K562 (cell line): ENCODE data around the gene SNUPN. TPM values are rescaled to one million over a fixed set of nuclear protein-coding genes. Genes with fewer than 3 reads are reported as not detected.
A peak's percentile ranks its signal among the peaks of the same experiment; 100 is the strongest.

Experiments used
- ATAC-seq: fragments of 200-7000 bp; cut with Tn5 transposase; 3 replicates; pipeline ENCODE4 v1.9.1; 2020; ENCODE audit warnings: moderate library complexity
- BruUV-seq: library from RNA; stranded (reverse); fragments of 400-500 nt; replicated peaks from 2 replicates; lab custom pipeline; 2021; lab: Mats Ljungman, UMichigan
- CTCF ChIA-PET: fragments of 300-600 bp; formaldehyde crosslinking; extraction: SDS; loops from one replicate; lab custom pipeline; 2021; ENCODE audit warnings: low intra/inter-chr PET ratio; lab: Yijun Ruan, JAX
- POLR2A ChIA-PET: fragments of 300-600, 350-650 bp; sonication (Branson Sonifier 250); formaldehyde crosslinking; extraction: SDS; loops from one replicate; lab custom pipeline; 2021; ENCODE audit warnings: antibody characterized with exemption, inconsistent platforms; lab: Yijun Ruan, JAX
- DNase-seq, 4 experiments: peaks; one replicate each; pipeline versions ENCODE4 v3.0.0 to v3.0.0-alpha.2; 2011 to 2018; ENCODE audit warnings: low spot score in 3 of 4, mixed read lengths in 3 of 4; ENCODE audit errors: extremely low read depth in 1 of 4
- FAIRE-seq: peaks from 2 replicates; lab custom pipeline; 2011; peaks lifted over from hg19 to GRCh38; lab: Jason Lieb, UNC
- H2AFZ ChIP-seq: 2 replicates; pipeline ENCODE4 v1.6.0; 2011; ENCODE audit warnings: low read depth, low read length, control low read depth, inconsistent platforms
- H3K27ac ChIP-seq: fragments of 200-600 bp; 3 replicates; pipeline ENCODE4 v1.8.0; 2011; ENCODE audit warnings: low read depth, mild to moderate bottlenecking, control low read depth, inconsistent platforms, low read length, moderate library complexity, mixed read lengths; ENCODE audit errors: extremely low read depth
- H3K27me3 ChIP-seq, 2 experiments: fragments of 300-600 bp in 1 of 2; 2 replicates in 1 of 2; 3 replicates in 1 of 2; pipeline versions ENCODE4 v1.6.0 to v1.8.0; 2011; ENCODE audit warnings: inconsistent platforms in 2 of 2, low read length in 2 of 2, mild to moderate bottlenecking in 1 of 2, mixed read lengths in 1 of 2, moderate library complexity in 1 of 2; ENCODE audit not compliant: control insufficient read depth in 2 of 2, insufficient read depth in 2 of 2
- H3K36me3 ChIP-seq: fragments of 300-600 bp; 3 replicates; pipeline ENCODE4 v1.8.0; 2011; ENCODE audit warnings: mild to moderate bottlenecking, low read length, inconsistent platforms; ENCODE audit not compliant: control insufficient read depth, insufficient read depth
- H3K4me1 ChIP-seq, 2 experiments: fragments of 200-600 bp in 1 of 2; replicated peaks in 1 of 2; 2 replicates in 1 of 2; 3 replicates in 1 of 2; pipeline versions ENCODE4 v1.5.1 to v1.8.0; 2011; ENCODE audit warnings: inconsistent platforms in 2 of 2, low read length in 2 of 2, mild to moderate bottlenecking in 1 of 2, mixed read lengths in 1 of 2, moderate library complexity in 1 of 2; ENCODE audit not compliant: control insufficient read depth in 2 of 2, insufficient read depth in 2 of 2
- H3K4me2 ChIP-seq: 2 replicates; pipeline ENCODE4 v1.6.1; 2011; ENCODE audit warnings: low read length, control low read depth, inconsistent platforms, mixed read lengths; ENCODE audit not compliant: insufficient read depth
- H3K4me3 ChIP-seq: fragments of 200-600 bp; sonication (generic), shearing (Covaris generic); 2 replicates; pipeline ENCODE4 v1.5.1; 2016; ENCODE audit warnings: control low read depth, inconsistent platforms
- H3K79me2 ChIP-seq: fragments of 200-600 bp; 3 replicates; pipeline ENCODE4 v1.8.0; 2011; ENCODE audit warnings: low read length, inconsistent platforms; ENCODE audit not compliant: control insufficient read depth, insufficient read depth
- H3K9ac ChIP-seq, 2 experiments: 2 replicates each; pipeline versions ENCODE4 v1.6.0 to v1.6.1; 2011; ENCODE audit warnings: low read depth in 2 of 2, low read length in 2 of 2, control low read depth in 1 of 2, inconsistent platforms in 1 of 2, mild to moderate bottlenecking in 1 of 2, mixed read lengths in 1 of 2; ENCODE audit not compliant: insufficient read depth in 1 of 2
- H3K9me1 ChIP-seq: one replicate; pipeline ENCODE4 v1.6.0; 2011; ENCODE audit warnings: inconsistent platforms, mild to moderate bottlenecking, low read length, moderate library complexity; ENCODE audit not compliant: control insufficient read depth, insufficient read depth
- H3K9me3 ChIP-seq: replicated peaks from 2 replicates; pipeline ENCODE4 v1.5.1; 2011; ENCODE audit warnings: low read depth, low read length, inconsistent platforms; ENCODE audit not compliant: control insufficient read depth, insufficient read depth
- H4K20me1 ChIP-seq: replicated peaks from 2 replicates; pipeline ENCODE4 v1.6.1; 2011; ENCODE audit warnings: low read length, inconsistent platforms, mixed read lengths; ENCODE audit not compliant: control insufficient read depth, insufficient read depth
- KAT7 ChIP-seq: sonication (generic); formaldehyde crosslinking; IDR thresholded peaks from 2 replicates; pipeline ENCODE4 v1.8.0; 2022; ENCODE audit warnings: missing genetic modification reagents, mild to moderate bottlenecking, borderline replicate concordance
- NR1H2 ChIP-seq: sonication (generic); formaldehyde crosslinking; IDR thresholded peaks from 2 replicates; pipeline ENCODE4 v1.4.0; 2020; ENCODE audit warnings: mild to moderate bottlenecking, missing genetic modification reagents
- RFX7 ChIP-seq: fragments of 250-450 bp; sonication (Bioruptor Pico); IDR thresholded peaks from 2 replicates; pipeline ENCODE4 v1.5.1; 2021; ENCODE audit warnings: mild to moderate bottlenecking
- TCF7 ChIP-seq: sonication (generic); IDR thresholded peaks from 2 replicates; pipeline ENCODE4 v1.6.1; 2016; ENCODE audit warnings: antibody characterized with exemption, borderline replicate concordance
- TRIM24 ChIP-seq, 2 experiments: fragments of 450-650 bp; IDR thresholded peaks; 2 replicates each; pipeline ENCODE4 v1.6.1; 2016
- ZBTB49 ChIP-seq: sonication (generic); formaldehyde crosslinking; IDR thresholded peaks from 2 replicates; pipeline ENCODE4 v1.8.0; 2022; ENCODE audit warnings: missing genetic modification reagents, mild to moderate bottlenecking, borderline replicate concordance
- WGBS: fragments of 100-300 bp; shearing (Covaris generic); methylation state at CpG from one replicate; pipeline ENCODE4 v1.1.6; 2016; ENCODE audit warnings: low coverage, mixed read lengths; ENCODE audit not compliant: insufficient coverage; ENCODE audit errors: missing lambda C conversion rate; 5-methylcytosine and 5-hydroxymethylcytosine counted together
- in situ Hi-C: fragments of 300-500 bp; cut with MboI; formaldehyde crosslinking; loops from 4 replicates; pipeline ENCODE4 v1.15.0; 2018; ENCODE audit warnings: inconsistent platforms, mixed read lengths
- intact Hi-C: fragments of 100-400 bp; cut with micrococcal nuclease; formaldehyde crosslinking; loops from 2 replicates; pipeline ENCODE4 v1.14.2; 2022
- polyA plus RNA-seq, 8 experiments: library from polyadenylated mRNA; depleted of rRNA in 4 of 8; stranded (reverse) in 5 of 8; unstranded in 3 of 8; fragments of >200 nt; fragmentation: Nextera tagmentation in 2 of 8; fragmentation: Illumina TruSeq in 1 of 8; extraction: Ambion mirVana in 2 of 8; extraction: Trizol in 1 of 8; gene quantifications; 2 replicates each; pipeline versions ENCODE4 v1.2.1 to v1.2.3, GENCODE V29; 2011 to 2014; ENCODE audit warnings: inconsistent platforms in 1 of 8, missing spikeins in 1 of 8
- total RNA-seq, 7 experiments: library from RNA; depleted of rRNA in 6 of 7; stranded (reverse); fragments of >200 nt in 6 of 7; fragmentation: Illumina TruSeq in 2 of 7; extraction: Trizol in 2 of 7; gene quantifications; 2 replicates each; pipeline versions ENCODE4 v1.2.1 to v1.2.3, GENCODE V29; 2011 to 2021; ENCODE audit warnings: low replicate concordance in 1 of 7

Gene SNUPN
- total and polyA plus RNA-seq, 9 of the 15 experiments (the other 6 are each of a cell fraction or from before 2014, with no cell fraction given), result 32.2 to 78.3 (median 40.0) TPM

- no peak for TF ChIP-seq TRIM24 (IDR thresholded peaks at IDR 0.05)
- no peak for TF ChIP-seq KAT7 (CRISPR knock-in tag)
- no peak for TF ChIP-seq RFX7
- TF ChIP-seq ZBTB49, result no peak
- TF ChIP-seq TCF7, result no peak
- no peak for TF ChIP-seq NR1H2
- no peaks in the 10 kb centered on the region for H3K79me2 ChIP-seq
- no peaks in the 10 kb centered on the region for H3K27me3 ChIP-seq
- H3K9ac ChIP-seq, result 0 out of 4 replicates have a peak overlapping the region, but pooled peaks of 1 of the 2 experiments have one; percentile 33
- no peaks in the 10 kb centered on the region for H3K9me1 ChIP-seq
- H3K4me3 ChIP-seq, result no peak overlapping the region
- no peak for FAIRE-seq
- H4K20me1 ChIP-seq, result no peaks in the 10 kb centered on the region; the same call in 1 of the 2 replicates
- H3K9me3 ChIP-seq, result no peaks in the 10 kb centered on the region
- ATAC-seq, result no peak
- ChIA-PET CTCF (no interaction called here), POLR2A (interaction anchor here (0.6 to 2.1 kb wide), 5 partner anchors 8 to 35 kb away, joined by 3 to 5 read pairs (median 3); partner anchors contain the start of gene SNUPN)
- H3K36me3 ChIP-seq, result peaks cover 65% of the 10 kb centered on the region
- no TSS peak for BruUV-seq
- no peak for DNase-seq
- no peak overlapping the region for H3K27ac ChIP-seq
- whole genome bisulfite sequencing, result 82% methylated on average over 4 of the region's 4 CpGs
- in situ Hi-C loops, result loop anchor here (5.0 kb wide), 1 partner anchor 76 kb away; no protein-coding TSS in a partner anchor
- peaks cover 4 to 15% of the 10 kb centered on the region in 2 experiments; a peak in 3 of 5 replicates for H3K4me1 ChIP-seq
- H3K4me2 ChIP-seq, result no peak overlapping the region
- intact Hi-C loops, result loop anchor here (5.0 kb wide), 1 partner anchor 44 kb away; the partner anchor contains the start of gene IMP3
- no peak overlapping the region for H2AFZ ChIP-seq
Observed at GRCh38 chr15:75598361-75598760, 27.2 kb downstream of the SNUPN start.
